Measurements from ENCODE around the gene SEMA4A.
"Not testable (repeated sequence)": the region's sequence is repeated elsewhere in the genome, so short reads cannot be mapped to it uniquely, and the experiment has no call there.

The SEMA4A gene

DNA sequence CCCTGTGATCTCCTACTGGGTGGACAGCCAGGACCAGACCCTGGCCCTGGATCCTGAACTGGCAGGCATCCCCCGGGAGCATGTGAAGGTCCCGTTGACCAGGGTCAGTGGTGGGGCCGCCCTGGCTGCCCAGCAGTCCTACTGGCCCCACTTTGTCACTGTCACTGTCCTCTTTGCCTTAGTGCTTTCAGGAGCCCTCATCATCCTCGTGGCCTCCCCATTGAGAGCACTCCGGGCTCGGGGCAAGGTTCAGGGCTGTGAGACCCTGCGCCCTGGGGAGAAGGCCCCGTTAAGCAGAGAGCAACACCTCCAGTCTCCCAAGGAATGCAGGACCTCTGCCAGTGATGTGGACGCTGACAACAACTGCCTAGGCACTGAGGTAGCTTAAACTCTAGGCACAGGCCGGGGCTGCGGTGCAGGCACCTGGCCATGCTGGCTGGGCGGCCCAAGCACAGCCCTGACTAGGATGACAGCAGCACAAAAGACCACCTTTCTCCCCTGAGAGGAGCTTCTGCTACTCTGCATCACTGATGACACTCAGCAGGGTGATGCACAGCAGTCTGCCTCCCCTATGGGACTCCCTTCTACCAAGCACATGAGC lies 23.3 kb downstream of the SEMA4A start:
- Histone ChIP-seq H3K27ac (no peak overlapping the region), H3K4me3 (no peak overlapping the region)

DNA sequence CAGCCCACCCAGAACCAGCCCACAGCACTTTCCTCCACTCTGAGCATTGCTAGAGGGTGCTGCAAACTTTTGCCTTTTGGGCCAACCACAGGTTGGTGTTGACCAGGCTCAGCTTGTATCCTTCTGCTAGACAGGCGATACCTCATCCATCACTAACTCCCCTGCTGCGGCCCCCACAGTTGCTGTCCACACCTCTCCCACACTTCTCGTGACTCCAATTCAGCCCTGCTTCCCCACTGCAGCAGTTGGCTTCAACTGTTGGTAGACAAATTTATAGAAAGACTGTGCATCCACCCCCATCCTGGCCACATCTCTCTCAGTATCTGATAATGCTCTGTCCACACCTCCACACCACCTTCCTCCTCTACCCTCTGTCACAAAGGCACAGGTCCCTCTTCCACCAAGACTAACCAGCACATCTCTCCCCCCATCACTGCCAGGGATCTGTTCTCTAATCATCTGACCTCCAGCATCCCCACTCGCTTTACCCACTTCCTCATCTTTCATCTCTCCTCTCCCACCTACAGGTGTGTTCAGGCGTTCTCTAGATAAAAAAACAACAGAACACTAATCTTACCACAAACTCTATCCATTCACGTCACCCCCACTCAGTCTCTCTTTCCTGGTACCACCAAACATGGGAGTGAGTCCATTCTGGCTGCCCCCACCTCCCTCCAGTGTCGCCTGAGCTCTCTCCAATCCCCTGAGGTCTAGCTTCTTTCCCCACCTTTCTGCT lies 24.7 kb downstream of the SEMA4A start:
- H3K27ac ChIP-seq: no peak overlapping the region
- no peak overlapping the region for H3K4me3 ChIP-seq

DNA sequence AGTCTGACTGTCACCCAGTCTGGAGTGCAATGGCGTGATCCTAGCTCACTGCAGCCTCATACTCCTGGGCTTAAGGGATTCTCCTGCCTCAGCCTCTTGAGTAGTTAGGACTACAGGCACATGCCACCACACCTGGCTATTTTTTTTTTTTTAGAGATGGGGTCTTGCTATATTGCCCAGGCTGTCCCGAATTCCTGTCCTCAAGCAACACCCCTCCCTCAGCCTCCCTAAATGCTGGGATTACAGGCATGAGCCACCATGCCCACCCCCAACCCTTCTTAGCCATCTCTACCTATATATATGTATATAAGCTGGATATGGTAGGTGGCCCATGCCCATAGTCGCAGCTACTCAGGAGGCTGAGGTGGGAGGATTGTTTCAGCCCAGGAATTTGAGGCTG lies 27.1 kb downstream of the SEMA4A start:
- no peak overlapping the region for H3K27ac ChIP-seq
- no peak overlapping the region for H3K4me3 ChIP-seq

DNA sequence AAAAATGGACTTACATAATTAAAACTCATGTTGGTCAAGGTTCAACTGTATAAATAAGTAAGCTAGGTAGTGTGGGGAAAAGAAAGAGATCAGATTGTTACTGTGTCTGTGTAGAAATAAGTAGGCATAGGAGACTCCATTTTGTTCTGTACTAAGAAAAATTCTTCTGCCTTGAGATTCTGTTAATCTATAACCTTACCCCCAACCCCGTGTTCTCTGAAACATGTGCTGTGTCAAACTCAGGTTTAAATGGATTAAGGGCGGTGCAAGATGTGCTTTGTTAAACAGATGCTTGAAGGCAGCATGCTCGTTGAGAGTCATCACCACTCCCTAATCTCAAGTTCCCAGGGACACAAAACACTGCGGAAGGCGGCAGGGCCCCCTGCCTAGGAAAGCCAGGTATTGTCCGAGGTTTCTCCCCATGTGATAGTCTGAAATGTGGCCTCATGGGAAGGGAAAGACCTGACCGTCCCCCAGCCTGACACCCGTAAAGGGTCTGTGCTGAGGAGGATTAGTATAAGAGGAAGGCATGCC lies 28.1 kb downstream of the SEMA4A start:
- H3K27ac ChIP-seq: not testable (repeated sequence)

DNA sequence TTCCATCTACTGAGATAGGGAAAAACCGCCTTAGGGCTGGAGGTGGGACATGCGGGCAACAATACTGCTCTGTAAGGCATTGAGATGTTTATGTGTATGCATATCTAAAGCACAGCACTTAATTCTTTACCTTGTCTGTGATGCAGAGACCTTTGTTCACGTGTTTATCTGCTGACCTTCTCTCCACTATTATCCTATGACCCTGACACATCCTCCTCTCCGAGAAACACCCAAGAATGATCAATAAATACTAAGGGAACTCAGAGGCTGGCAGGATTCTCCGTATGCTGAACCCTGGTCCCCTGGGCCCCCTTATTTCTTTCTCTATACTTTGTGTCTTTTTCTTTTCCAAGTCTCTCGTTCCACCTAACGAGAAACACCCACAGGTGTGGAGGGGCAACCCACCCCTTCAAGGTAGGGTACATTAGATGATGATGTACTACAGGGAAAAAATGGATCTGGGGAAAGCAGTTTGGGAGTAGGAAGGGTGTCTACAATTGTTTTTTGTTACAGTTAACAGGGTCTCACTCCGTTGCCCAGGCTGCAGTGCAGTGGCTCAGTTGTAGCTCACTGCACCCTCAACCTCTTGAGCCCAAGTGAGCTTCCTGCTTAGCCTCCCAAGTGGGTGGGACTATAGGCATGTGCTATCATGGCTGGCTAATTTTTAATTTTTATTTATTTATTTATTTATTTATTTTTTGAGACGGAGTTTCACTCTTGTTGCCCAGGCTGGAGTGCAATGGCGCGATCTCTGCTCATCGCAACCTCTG lies 28.8 kb downstream of the SEMA4A start:
- not testable (repeated sequence) for H3K4me3 ChIP-seq, H3K27ac ChIP-seq

More for the DNA sequence above, 28.1 kb downstream of the SEMA4A start:
- not testable (repeated sequence) for H3K4me3 ChIP-seq

DNA sequence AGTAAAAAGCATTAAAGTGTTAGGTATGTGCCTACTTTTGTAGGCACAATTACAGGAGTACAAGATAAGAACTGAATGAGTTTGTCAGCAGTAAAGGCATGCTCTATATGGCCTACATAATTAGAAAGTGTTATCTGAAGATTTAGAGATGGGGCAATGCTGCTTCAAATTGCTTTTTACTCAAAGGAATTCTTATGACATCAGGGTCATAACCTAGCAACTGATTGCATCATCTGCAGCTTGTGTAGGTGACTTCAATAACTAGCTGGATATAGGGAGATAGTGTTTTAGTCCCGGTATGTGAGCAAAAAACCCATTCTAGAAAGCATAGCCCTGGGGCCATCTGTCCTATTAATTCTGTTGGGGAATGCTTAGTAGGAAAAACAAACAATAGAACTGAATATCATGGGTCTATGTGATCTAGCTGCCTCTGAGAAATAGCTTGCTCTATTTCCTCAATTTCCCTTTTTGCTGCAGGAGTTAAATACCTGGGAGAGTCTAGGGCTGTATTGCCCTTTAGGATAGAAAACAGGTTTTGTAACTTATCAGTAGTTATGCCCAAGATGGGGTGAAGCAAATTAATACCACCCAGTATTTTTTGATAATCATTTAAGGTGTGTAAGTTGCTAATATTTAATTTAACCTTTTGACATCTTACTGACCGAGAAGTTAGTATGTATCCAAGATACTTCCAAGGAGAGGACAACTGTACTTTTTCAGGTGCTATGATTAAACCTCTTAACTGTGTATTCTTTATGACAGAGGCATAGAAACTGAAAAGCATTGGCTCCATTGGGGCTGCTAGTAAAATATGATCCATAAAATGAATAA lies 33.2 kb downstream of the SEMA4A start:
- H3K27ac ChIP-seq, H3K4me3 ChIP-seq: not testable (repeated sequence)

DNA sequence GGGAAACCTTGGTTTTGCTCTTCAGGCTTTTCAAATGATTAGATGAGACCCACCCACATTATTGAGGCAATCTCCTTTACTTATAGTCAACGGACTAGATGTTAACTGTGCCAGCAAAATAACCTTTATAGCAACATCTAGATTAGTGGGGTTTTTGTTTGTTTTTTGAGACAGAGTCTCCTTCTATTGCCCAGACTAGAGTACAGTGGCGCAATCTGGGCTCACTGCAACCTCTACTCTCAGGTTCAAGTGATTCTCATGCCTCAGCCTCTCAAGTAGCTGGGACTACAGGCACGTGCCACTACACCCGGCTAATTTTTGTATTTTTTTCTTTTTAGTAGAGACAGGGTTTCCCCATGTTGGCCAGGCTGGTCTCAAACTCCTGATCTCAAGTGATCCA lies 36.9 kb downstream of the SEMA4A start:
- H3K27ac ChIP-seq, H3K4me3 ChIP-seq: not testable (repeated sequence)

DNA sequence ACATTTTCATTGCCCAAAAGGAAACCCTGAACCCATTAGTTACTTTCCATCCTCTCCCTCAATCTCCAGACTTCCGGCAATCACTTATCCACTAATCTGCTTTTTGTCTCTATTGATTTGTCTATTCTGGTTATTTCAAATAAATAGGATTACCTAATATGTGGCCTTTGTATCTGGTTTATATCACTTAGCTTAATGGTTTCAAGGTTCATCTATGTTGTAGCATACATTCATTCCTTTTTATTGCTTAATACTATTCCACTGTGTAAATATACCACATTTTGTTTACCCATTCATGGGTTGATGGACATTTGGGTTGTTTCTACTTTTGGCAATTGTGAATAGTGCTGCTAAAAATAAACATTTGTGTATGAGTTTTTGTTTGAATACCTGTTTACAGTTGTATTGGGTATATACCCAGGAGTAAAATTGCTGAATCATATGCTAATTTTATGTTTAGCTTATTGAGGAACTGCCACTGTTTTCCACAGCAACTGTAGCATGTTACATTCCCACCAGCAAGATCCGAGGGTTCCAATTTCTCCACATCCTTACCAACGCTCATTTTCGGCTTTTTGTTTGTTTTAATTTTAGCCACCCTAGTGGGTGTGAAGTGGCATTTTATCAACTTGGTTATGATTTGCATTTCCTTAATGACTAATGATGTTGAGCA lies 38.0 kb downstream of the SEMA4A start:
- no peak overlapping the region for H3K27ac ChIP-seq

DNA sequence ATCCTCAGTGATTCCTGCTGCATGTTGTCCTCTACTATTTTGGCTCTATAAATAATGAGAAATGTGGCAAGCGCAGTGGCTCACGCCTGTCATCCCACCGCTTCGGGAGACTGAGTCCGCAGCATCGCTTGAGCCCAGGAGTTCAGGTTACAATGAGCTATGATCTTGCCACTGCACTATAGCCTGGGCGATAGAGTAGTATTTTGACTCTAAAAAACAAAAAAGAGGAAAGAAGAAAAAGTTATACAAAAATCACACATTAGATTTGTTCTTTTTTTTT lies 39.8 kb downstream of the SEMA4A start:
- peak overlapping the region; percentile 67 to 88 (median 80) for H3K4me3 ChIP-seq
- H3K27ac ChIP-seq: peak overlapping the region; percentile 52 to 91 (median 81)

More for the DNA sequence above, 38.0 kb downstream of the SEMA4A start:
- H3K4me3 ChIP-seq: no peak overlapping the region

DNA sequence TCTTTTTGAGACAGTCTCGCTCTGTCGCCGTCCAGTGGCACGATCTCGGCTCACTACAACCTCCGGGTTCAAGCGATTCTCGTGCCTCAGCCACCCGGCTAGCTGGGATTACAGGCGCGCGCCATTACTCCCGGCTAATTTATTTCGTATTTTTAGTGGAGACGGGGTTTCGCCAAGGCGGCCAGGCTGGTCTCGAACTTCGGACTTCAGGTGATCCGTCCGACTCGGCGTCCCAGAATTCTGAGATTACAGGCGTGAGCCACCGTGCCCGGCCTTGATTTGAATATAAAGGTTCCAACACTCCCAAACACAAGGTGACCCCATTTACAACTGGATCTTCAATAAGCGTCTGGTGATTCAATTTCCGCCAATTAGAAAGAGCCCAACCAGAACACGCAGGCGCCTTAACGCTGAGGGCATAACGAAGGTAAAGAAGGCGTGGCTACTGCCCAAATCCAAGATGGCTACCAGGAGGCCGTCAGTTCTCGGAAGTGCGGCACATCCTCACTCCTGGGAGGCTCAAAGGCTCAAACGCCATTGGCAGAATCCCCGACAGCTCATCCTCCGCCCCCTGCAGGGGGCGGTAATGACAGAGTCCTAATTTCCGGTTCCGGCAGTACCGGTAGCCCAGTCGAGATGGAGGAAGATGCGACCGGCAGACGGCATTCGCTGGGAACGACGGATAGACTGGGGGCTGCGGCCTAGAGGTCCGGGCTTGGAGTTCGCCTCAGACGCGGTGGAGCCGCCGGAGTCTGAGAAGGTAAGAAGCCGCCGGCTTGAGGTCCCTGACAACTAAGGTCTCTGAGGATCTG lies 40.3 kb downstream of the SEMA4A start, which contains the start of gene SLC25A44:
Gene SLC25A44, plus strand, starts transcription at position 617 of the 812 bp plus-strand sequence. CDS start 5,744 bp downstream, outside the sequence.
- peak within 1 kb of the TSS; percentile 52 to 92 (median 82) for H3K27ac ChIP-seq
- H3K4me3 ChIP-seq: peak within 1 kb of the TSS; percentile 67 to 88 (median 80)

DNA sequence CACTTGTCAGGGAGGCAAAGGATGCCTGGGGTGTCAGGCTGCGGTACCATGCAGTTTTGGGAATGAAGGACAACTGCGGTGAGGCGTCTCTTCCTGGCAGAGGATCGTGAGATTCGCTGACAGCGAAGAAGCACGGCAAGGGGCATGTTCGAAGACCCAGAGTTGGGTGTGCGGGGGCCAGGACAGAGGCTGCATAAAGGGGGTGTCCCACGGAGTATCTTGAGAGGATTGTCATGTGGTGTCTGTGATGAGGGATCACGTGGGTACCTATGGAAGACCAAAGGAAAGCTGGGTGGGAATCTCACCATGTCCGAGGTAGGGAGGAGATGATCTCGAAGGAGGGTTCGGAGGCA lies 40.9 kb downstream of the SEMA4A start:
- H3K27ac ChIP-seq: peak overlapping the region in 19 of 21 experiments; percentile 63 to 92 (median 80)
- peak overlapping the region; percentile 67 to 88 (median 80) for H3K4me3 ChIP-seq

DNA sequence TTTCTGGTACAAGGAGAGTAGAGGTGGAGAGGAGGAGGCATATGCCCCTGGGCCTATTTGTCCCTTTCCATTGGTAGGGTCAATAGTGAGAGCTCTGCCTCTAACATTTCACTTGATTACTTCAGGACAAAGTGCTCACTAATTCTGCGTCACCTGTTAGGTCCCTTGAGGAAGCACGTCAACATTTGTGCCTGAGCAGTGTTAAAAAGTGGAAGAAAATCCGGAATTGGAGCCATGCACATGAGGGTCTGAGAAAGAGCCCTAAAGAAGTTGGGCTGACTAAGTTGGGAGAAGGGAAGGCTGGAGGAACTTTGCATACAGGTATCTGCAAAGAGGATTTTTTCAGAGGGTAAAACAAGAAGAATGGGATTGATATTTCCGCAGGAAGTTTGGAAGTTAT lies 42.5 kb downstream of the SEMA4A start:
- no peak overlapping the region for H3K4me3 ChIP-seq

DNA sequence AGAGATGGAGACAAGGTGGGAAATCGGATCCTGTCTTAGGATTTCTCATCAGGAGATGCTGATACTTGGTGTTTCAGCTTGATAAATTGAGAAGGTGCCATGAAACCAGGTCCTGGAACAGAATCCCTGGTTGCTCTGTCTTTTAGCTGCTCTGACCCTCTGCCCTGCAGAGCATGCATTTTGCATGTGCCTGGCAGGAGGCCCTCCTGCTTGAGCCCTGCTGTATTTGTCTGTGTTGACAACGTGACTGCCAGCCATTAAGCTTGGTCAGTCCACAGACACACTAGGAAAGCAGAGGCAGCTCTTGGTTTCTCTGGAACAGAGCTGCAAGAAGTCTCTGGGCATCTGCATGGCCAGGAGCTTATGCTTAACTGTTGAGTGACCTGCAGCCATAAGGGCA lies 43.1 kb downstream of the SEMA4A start:
- Histone ChIP-seq H3K27ac (no peak overlapping the region), H3K4me3 (no peak overlapping the region)

More for the DNA sequence above, 42.5 kb downstream of the SEMA4A start:
- H3K27ac ChIP-seq: no peak overlapping the region

DNA sequence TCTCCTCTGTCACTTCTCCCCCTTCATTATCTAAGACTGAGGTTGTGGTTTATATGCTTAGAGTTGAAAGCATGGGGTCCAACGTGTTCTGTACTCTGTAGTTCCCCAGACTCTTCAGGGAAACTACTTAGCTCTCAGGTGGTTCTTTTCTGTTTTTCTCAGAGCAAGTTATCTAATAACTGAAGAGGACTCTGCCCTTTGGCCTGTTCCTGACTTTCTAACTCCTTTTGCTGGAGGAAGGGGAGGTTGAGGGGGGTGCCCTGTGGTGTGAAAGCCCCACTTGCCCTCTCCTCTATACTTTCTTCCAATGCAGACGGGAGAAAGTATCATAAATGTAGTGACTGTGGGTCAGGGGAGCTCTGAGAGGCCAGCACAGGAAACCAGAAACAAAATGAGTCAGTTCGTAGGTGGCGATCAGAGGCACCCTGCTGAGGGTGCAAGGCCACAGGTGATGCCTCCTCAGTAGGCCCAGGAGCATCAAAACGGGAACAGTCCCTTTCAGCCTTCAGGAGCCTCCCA lies 45.5 kb downstream of the SEMA4A start:
- Histone ChIP-seq H3K27ac (peak overlapping the region in 5 of 21 experiments; percentile 20 to 55 (median 36)), H3K4me3 (no peak overlapping the region)

DNA sequence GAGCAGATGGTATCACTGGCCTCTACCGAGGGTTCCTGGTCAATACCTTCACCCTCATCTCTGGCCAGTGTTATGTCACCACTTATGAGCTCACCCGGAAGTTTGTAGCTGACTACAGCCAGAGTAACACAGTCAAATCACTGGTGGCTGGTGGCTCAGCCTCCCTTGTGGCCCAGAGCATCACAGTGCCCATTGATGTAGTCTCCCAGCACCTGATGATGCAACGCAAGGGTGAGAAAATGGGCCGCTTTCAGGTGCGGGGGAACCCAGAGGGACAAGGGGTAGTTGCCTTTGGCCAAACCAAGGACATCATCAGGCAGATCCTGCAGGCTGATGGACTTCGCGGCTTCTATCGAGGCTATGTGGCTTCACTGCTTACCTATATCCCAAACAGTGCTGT lies 46.7 kb downstream of the SEMA4A start:
- Histone ChIP-seq H3K27ac (no peak overlapping the region), H3K4me3 (no peak overlapping the region)

DNA sequence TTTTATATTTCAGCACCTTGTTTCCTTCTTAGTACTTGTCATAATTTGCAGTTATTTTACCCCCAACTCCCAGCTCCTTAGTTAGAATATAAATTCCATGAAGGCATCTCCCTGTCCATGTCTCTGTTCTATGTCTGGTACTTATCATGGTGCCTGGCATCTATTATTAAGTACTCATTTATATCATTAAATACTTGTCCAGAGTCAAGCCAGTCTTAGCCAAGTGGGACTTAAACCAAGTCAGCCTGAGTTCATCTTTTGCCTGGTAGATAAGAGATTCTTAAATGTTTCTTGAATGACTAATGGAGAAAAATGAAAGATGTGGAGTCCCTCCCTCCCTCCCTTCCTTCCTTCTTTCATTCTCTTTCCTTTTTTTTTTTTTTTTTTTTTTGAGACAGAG lies 49.9 kb downstream of the SEMA4A start:
- Histone ChIP-seq H3K27ac (no peak overlapping the region), H3K4me3 (no peak overlapping the region)

DNA sequence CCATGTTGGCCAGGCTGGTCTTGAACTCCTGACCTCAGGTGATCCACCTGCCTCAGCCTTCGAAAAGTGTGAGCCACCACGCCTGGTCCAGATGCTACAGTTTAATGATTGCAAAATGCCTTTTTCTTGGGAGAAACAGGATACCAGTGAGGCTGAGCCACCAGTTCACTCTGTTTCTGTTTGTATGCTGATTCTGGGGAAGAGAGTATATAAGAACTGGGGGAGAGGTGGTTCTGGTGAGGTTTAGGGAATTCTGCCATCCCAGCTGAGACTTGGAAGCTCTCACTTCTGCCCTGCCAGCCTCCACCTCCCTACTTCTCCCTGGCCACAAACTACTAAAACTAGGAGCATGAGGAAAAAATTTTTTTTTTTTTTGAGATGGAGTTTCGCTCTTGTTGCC lies 51.3 kb downstream of the SEMA4A start:
- H3K27ac ChIP-seq: no peak overlapping the region

DNA sequence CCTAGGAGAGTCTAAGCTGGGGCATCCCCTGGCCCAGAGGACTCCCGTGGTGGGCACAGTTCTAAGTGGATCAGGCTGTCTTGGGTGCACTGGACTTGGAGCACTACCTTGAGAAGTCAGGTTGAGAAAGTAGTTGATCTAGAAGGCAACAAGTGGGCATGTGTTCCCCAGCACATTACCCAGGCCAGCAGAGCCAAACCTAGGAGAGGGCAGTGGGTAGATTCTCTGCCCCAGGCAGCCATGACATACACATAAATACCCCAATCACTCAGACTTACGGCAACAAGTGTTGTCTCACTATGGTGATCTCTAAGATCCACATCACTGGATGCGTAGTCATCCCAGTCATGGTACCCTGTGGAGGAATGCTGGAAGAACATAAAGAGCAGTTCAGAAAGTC lies 57.9 kb downstream of the SEMA4A start:
- Histone ChIP-seq H3K27ac (no peak overlapping the region), H3K4me3 (no peak overlapping the region)

More for the DNA sequence above, 51.3 kb downstream of the SEMA4A start:
- no peak overlapping the region for H3K4me3 ChIP-seq
